ENCODE results near the gene NEK6. TPM values are rescaled to one million over a fixed set of nuclear protein-coding genes. Genes with fewer than 3 reads are reported as not detected.
A peak's percentile ranks its signal among the peaks of the same experiment; 100 is the strongest.

Gene NEK6
- total and polyA plus RNA-seq, 9 of the 15 experiments (the other 6 are each of a cell fraction or from before 2014, with no cell fraction given), result 3.1 to 19.0 (median 8.4) TPM

DNA sequence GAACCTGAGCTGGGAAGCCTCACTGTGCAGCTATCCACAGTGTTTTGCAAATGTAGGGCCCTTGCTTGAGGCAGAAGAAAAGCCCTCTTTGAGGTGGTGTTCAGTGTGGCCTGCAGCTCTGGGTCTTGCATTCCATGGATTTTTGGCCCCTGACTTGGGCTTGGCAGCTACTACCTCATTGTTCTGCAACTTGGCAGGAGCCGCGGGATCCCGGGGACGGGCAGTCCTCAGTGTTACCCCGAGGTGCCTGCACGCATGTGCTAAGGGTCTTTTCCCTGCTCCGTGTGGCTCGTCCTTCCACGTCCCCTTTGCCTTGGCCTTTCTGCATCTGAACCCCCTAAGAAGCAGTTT lies 39.8 kb downstream of the NEK6 start (continued):
- TF ChIP-seq, protein P1, sequence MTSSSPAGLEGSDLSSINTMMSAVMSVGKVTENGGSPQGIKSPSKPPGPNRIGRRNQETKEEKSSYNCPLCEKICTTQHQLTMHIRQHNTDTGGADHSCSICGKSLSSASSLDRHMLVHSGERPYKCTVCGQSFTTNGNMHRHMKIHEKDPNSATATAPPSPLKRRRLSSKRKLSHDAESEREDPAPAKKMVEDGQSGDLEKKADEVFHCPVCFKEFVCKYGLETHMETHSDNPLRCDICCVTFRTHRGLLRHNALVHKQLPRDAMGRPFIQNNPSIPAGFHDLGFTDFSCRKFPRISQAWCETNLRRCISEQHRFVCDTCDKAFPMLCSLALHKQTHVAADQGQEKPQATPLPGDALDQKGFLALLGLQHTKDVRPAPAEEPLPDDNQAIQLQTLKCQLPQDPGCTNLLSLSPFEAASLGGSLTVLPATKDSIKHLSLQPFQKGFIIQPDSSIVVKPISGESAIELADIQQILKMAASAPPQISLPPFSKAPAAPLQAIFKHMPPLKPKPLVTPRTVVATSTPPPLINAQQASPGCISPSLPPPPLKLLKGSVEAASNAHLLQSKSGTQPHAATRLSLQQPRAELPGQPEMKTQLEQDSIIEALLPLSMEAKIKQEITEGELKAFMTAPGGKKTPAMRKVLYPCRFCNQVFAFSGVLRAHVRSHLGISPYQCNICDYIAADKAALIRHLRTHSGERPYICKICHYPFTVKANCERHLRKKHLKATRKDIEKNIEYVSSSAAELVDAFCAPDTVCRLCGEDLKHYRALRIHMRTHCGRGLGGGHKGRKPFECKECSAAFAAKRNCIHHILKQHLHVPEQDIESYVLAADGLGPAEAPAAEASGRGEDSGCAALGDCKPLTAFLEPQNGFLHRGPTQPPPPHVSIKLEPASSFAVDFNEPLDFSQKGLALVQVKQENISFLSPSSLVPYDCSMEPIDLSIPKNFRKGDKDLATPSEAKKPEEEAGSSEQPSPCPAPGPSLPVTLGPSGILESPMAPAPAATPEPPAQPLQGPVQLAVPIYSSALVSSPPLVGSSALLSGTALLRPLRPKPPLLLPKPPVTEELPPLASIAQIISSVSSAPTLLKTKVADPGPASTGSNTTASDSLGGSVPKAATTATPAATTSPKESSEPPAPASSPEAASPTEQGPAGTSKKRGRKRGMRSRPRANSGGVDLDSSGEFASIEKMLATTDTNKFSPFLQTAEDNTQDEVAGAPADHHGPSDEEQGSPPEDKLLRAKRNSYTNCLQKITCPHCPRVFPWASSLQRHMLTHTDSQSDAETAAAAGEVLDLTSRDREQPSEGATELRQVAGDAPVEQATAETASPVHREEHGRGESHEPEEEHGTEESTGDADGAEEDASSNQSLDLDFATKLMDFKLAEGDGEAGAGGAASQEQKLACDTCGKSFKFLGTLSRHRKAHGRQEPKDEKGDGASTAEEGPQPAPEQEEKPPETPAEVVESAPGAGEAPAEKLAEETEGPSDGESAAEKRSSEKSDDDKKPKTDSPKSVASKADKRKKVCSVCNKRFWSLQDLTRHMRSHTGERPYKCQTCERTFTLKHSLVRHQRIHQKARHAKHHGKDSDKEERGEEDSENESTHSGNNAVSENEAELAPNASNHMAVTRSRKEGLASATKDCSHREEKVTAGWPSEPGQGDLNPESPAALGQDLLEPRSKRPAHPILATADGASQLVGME (CRISPR knock-in tag; IDR thresholded peaks at IDR 0.05), result no peak

DNA sequence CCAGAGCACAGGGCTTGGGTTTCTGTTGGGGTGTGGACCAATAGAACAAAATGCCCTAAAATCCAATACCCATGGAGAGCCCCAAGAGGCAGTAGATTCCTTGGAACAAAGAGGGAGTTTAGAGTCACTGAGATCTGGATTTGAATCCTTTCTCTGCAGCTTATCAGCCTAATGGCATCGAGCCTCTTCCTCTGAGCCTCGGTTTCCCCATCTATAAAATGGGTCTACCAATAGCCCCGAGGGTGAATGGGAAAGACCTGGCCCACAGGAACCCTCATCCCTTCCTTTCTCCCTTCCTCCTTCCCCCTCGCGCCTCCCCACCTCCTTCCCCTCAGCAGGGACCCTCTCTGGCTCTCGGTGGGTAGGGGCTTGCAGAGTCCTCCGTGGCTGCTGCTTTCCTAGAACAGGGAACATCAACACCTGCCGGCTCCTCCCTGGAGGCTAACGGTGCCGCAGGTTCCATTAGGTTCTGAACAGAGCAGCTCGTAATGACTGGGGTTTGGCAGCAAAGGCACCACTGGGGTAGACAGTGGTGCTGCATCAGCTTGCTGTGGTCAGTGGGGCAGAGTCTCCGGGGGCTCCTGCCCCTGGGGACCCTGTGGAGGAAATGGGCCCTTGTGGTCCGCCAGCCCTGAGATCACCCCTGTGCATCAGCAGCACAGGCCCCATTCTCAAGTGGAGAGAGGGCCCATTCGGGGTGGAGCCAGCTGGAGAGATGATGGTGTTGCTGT lies 40.3 kb downstream of the NEK6 start:
- POLR2A ChIA-PET, result interaction anchor here (1.7 kb wide), 1 partner anchor 9 kb away, joined by 6 read pairs; no protein-coding TSS in a partner anchor
- CTCF ChIA-PET (ENCODE audit: low intra/inter-chr PET ratio), result no interaction called here
- H3K27me3 ChIP-seq (ENCODE audit: control insufficient read depth in 2 of 2, insufficient read depth in 2 of 2, low read length in 2 of 2), result no peaks in the 10 kb centered on the region; a peak in 1 of 5 replicates
- no peaks in the 10 kb centered on the region for H3K9me3 ChIP-seq (replicated peaks; ENCODE audit: control insufficient read depth, insufficient read depth, low read depth, low read length)
- H2AFZ ChIP-seq (ENCODE audit: low read depth, low read length), result no peak overlapping the region
- no peak overlapping the region for H3K4me3 ChIP-seq
- WGBS (ENCODE audit: insufficient coverage, low coverage, missing lambda C conversion rate), result 42% methylated on average over 11 of the region's 14 CpGs
- ATAC-seq (no peak), FAIRE-seq (no peak), DNase-seq (ENCODE audit: extremely low read depth in 1 of 4, low spot score in 3 of 4) (no peak)
- in situ Hi-C loops (cut with MboI) (no loop called here), intact Hi-C loops (cut with micrococcal nuclease) (no loop called here)
- 0 out of 2 replicates have a peak, but pooled peaks have one; percentile 15 for TF ChIP-seq HDAC2 (IDR thresholded peaks at IDR 0.05)
- peak; percentile 79 for TF ChIP-seq RBM25 (IDR thresholded peaks at IDR 0.05; ENCODE audit: low read depth, low read length, severe bottlenecking)
- TF ChIP-seq ARID1B (IDR thresholded peaks at IDR 0.05), result no peak
- 0 out of 2 replicates have a peak, but pooled peaks have one; percentile 40 for TF ChIP-seq BCOR (IDR thresholded peaks at IDR 0.05)
- no peak for TF ChIP-seq PML (IDR thresholded peaks at IDR 0.05; ENCODE audit: low read length)
- TF ChIP-seq, protein P2, sequence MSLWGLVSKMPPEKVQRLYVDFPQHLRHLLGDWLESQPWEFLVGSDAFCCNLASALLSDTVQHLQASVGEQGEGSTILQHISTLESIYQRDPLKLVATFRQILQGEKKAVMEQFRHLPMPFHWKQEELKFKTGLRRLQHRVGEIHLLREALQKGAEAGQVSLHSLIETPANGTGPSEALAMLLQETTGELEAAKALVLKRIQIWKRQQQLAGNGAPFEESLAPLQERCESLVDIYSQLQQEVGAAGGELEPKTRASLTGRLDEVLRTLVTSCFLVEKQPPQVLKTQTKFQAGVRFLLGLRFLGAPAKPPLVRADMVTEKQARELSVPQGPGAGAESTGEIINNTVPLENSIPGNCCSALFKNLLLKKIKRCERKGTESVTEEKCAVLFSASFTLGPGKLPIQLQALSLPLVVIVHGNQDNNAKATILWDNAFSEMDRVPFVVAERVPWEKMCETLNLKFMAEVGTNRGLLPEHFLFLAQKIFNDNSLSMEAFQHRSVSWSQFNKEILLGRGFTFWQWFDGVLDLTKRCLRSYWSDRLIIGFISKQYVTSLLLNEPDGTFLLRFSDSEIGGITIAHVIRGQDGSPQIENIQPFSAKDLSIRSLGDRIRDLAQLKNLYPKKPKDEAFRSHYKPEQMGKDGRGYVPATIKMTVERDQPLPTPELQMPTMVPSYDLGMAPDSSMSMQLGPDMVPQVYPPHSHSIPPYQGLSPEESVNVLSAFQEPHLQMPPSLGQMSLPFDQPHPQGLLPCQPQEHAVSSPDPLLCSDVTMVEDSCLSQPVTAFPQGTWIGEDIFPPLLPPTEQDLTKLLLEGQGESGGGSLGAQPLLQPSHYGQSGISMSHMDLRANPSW (CRISPR knock-in tag; IDR thresholded peaks at IDR 0.05), result no peak
- TF ChIP-seq RCOR1 (IDR thresholded peaks at IDR 0.05; ENCODE audit: borderline replicate concordance in 1 of 2, low read depth in 2 of 2, low read length in 2 of 2), result peak in 1 of 2 experiments; percentile 37; a peak in 1 of 4 replicates
- BruUV-seq (replicated peaks), result no TSS peak
- H3K4me2 ChIP-seq (ENCODE audit: insufficient read depth, low read length), result no peak overlapping the region
- H3K9ac ChIP-seq (ENCODE audit: insufficient read depth in 1 of 2, low read depth in 2 of 2, low read length in 2 of 2), result no peak overlapping the region
- H4K20me1 ChIP-seq (replicated peaks; ENCODE audit: control insufficient read depth, insufficient read depth, low read length), result peaks cover 58% of the 10 kb centered on the region
- H3K4me1 ChIP-seq (replicated peaks in 1 of 2; ENCODE audit: control insufficient read depth in 2 of 2, insufficient read depth in 2 of 2, low read length in 2 of 2), result peaks cover 0 to 14% of the 10 kb centered on the region in 2 experiments; a peak in 3 of 5 replicates
- no peaks in the 10 kb centered on the region for H3K79me2 ChIP-seq (ENCODE audit: control insufficient read depth, insufficient read depth, low read length)
- no peaks in the 10 kb centered on the region for H3K36me3 ChIP-seq (ENCODE audit: control insufficient read depth, insufficient read depth, low read length)
- H3K27ac ChIP-seq (ENCODE audit: extremely low read depth, low read depth, low read length), result no peak overlapping the region
- no peaks in the 10 kb centered on the region for H3K9me1 ChIP-seq (ENCODE audit: control insufficient read depth, insufficient read depth, low read length)

Data from K562 (cell line).